Sigmoid colon (tissue), 7 donors: ENCODE data around the gene PAQR4. TPM values are rescaled to one million over a fixed set of nuclear protein-coding genes. Genes with fewer than 3 reads are reported as not detected.

ENCODE experiments used
- DNase-seq: peaks from one replicate; pipeline ENCODE4 v3.0.0-alpha.2; 2019
- H3K27ac ChIP-seq, 4 donors: fragments of 200-600 bp; sonication (generic); one replicate each; pipeline ENCODE4 v1.5.1; 2016 to 2019; ENCODE audit warnings: mild to moderate bottlenecking in 1 of 4
- H3K27me3 ChIP-seq, 3 donors: fragments of 200-600 bp; sonication (generic); one replicate each; pipeline ENCODE4 v1.5.1; 2019; ENCODE audit warnings: mild to moderate bottlenecking in 1 of 3
- H3K36me3 ChIP-seq, 4 donors: fragments of 200-600 bp; sonication (generic); one replicate each; pipeline ENCODE4 v1.5.1; 2016 to 2019
- H3K4me1 ChIP-seq, 4 donors: fragments of 200-600 bp; sonication (generic); one replicate each; pipeline ENCODE4 v1.5.1; 2017 to 2019
- H3K4me3 ChIP-seq, 4 donors: fragments of 200-600 bp; sonication (generic); one replicate each; pipeline ENCODE4 v1.5.1; 2017 to 2019; ENCODE audit warnings: mild to moderate bottlenecking in 2 of 4, moderate library complexity in 1 of 4
- H3K9me3 ChIP-seq, 4 donors: fragments of 200-600 bp in 3 of 4; sonication (generic) in 3 of 4; one replicate each; pipeline versions ENCODE4 v1.5.1 to v1.6.1; 2013 to 2019
- CTCF ChIP-seq, 4 experiments: fragments of 450-650 bp in 3 of 4; fragments of 200-600 bp in 1 of 4; IDR thresholded peaks; one replicate each; pipeline ENCODE4 v1.5.1; 2016 to 2019; ENCODE audit warnings: antibody characterized with exemption in 4 of 4, mild to moderate bottlenecking in 3 of 4, moderate library complexity in 2 of 4
- EP300 ChIP-seq, 4 donors: sonication (generic); formaldehyde crosslinking; IDR thresholded peaks; one replicate each; pipeline ENCODE4 v1.6.1; 2017; ENCODE audit warnings: antibody characterized with exemption in 4 of 4
- POLR2A ChIP-seq, 2 donors: fragments of 450-650 bp; IDR thresholded peaks; one replicate each; pipeline ENCODE4 v1.6.1; 2016; ENCODE audit warnings: antibody characterized with exemption in 2 of 2, mild to moderate bottlenecking in 2 of 2, moderate library complexity in 2 of 2
- POLR2AphosphoS5 ChIP-seq, 4 donors: sonication (generic); formaldehyde crosslinking; IDR thresholded peaks; one replicate each; pipeline ENCODE4 v1.6.1; 2017; ENCODE audit warnings: antibody characterized with exemption in 4 of 4
- WGBS, 2 donors: extraction: QIAGEN DNeasy Blood & Tissue Kit; methylation state at CpG; one replicate each; pipeline ENCODE4 v1.1.7; 2013; 5-methylcytosine and 5-hydroxymethylcytosine counted together
- intact Hi-C: fragments of 100-400 bp; cut with DNase I; formaldehyde crosslinking; loops from one replicate; pipeline ENCODE4 v1.15.1; 2023
- polyA plus RNA-seq, 3 donors: library from polyadenylated mRNA; stranded (reverse); fragments of 200-250 nt; gene quantifications; one replicate each; pipeline ENCODE4 v1.2.3, GENCODE V29; 2013
- total RNA-seq, 4 donors: library from RNA; depleted of rRNA; stranded (reverse); fragments of >200 nt; gene quantifications; one replicate each; pipeline ENCODE4 v1.1.0, GENCODE V29; 2016
- donor health status: healthy with polysubstance abuse.
- donor health status: Bipolar disorder and iron deficiency.
- donor health status: healthy.

The PAQR4 gene
- total and polyA plus RNA-seq, 7 donors: 0.83 to 22.1 (median 3.6) TPM

GRCh38 chr16:2968368-2968737, 795 bp upstream of the PAQR4 start:
- Histone ChIP-seq H3K27ac (no peak overlapping the region), H3K9me3 (no peaks in the 10 kb centered on the region), H3K4me3 (peak overlapping the region in 3 of 4 donors; percentile 48 to 82 (median 69)), H3K4me1 (peaks cover 0 to 61% (median 52%) of the 10 kb centered on the region in 4 donors), H3K27me3 (peaks cover 49 to 74% (median 66%) of the 10 kb centered on the region in 3 donors), H3K36me3 (no peaks in the 10 kb centered on the region)
- intact Hi-C loops: loop anchor here (2.0 kb wide), 1 partner anchor 14 kb away; no protein-coding TSS in a partner anchor
- no peak for DNase-seq
- no peak for TF ChIP-seq EP300 (IDR thresholded peaks at IDR 0.05)
- TF ChIP-seq CTCF (IDR thresholded peaks at IDR 0.05): no peak
- no peak for TF ChIP-seq POLR2A (IDR thresholded peaks at IDR 0.05)
- no peak for TF ChIP-seq POLR2AphosphoS5 (IDR thresholded peaks at IDR 0.05)
- 4 to 15% methylated on average over 18 of the region's 18 CpGs for WGBS, 2 donors

- Histone ChIP-seq H3K4me1 (peaks cover 0 to 46% (median 37%) of the 10 kb centered on the region in 4 donors), H3K27me3 (peaks cover 34 to 60% (median 52%) of the 10 kb centered on the region in 3 donors), H3K27ac (peak overlapping the region; percentile 26 to 51 (median 37)), H3K4me3 (peak overlapping the region; percentile 33 to 82 (median 58)), H3K9me3 (no peaks in the 10 kb centered on the region), H3K36me3 (no peaks in the 10 kb centered on the region)
- intact Hi-C loops: loop anchor here (2.0 kb wide), 1 partner anchor 13 kb away; no protein-coding TSS in a partner anchor
- WGBS, 2 donors: 1 to 2% methylated on average over 83 of the region's 83 CpGs
- DNase-seq: no peak
- TF ChIP-seq POLR2A (IDR thresholded peaks at IDR 0.05): no peak
- TF ChIP-seq POLR2AphosphoS5 (IDR thresholded peaks at IDR 0.05): no peak
- no peak for TF ChIP-seq CTCF (IDR thresholded peaks at IDR 0.05)
- TF ChIP-seq EP300 (IDR thresholded peaks at IDR 0.05): no peak
Measured at GRCh38 chr16:2969545-2970521, 685 bp downstream of the PAQR4 start.

GRCh38 chr16:2970563-2970962, 1.4 kb downstream of the PAQR4 start:
- Histone ChIP-seq H3K36me3 (no peaks in the 10 kb centered on the region), H3K27ac (no peak overlapping the region), H3K4me1 (peaks cover 0 to 39% (median 32%) of the 10 kb centered on the region in 4 donors), H3K9me3 (no peaks in the 10 kb centered on the region), H3K4me3 (peak overlapping the region in 2 of 4 donors; percentile 69 to 82), H3K27me3 (peaks cover 27 to 52% (median 44%) of the 10 kb centered on the region in 3 donors)
- no peak for DNase-seq
- 77 to 79% methylated on average over 6 of the region's 6 CpGs for WGBS, 2 donors
- TF ChIP-seq CTCF (IDR thresholded peaks at IDR 0.05) (no peak), POLR2AphosphoS5 (IDR thresholded peaks at IDR 0.05) (no peak), POLR2A (IDR thresholded peaks at IDR 0.05) (no peak), EP300 (IDR thresholded peaks at IDR 0.05) (no peak)
- intact Hi-C loops: no loop called here

- DNase-seq: no peak
- Histone ChIP-seq H3K36me3 (no peaks in the 10 kb centered on the region), H3K9me3 (no peaks in the 10 kb centered on the region), H3K4me1 (peaks cover 0 to 38% (median 31%) of the 10 kb centered on the region in 4 donors), H3K27ac (no peak overlapping the region), H3K4me3 (no peak overlapping the region), H3K27me3 (peaks cover 19 to 44% (median 36%) of the 10 kb centered on the region in 3 donors)
- TF ChIP-seq CTCF (IDR thresholded peaks at IDR 0.05) (no peak), EP300 (IDR thresholded peaks at IDR 0.05) (no peak), POLR2A (IDR thresholded peaks at IDR 0.05) (no peak), POLR2AphosphoS5 (IDR thresholded peaks at IDR 0.05) (no peak)
- WGBS, 2 donors: 90 to 92% methylated on average over 35 of the region's 35 CpGs
- intact Hi-C loops: no loop called here
Measured at GRCh38 chr16:2971134-2971984, 2.2 kb downstream of the PAQR4 start.
